Effector CD8-positive, alpha-beta T cell (primary cell): ENCODE results near the gene MRTFB.
"Not testable (repeated sequence)": the region's sequence is repeated elsewhere in the genome, so short reads cannot be mapped to it uniquely, and the experiment has no call there.

ENCODE experiments used
- DNase-seq: peaks from one replicate; lab custom pipeline; 2025; lab: John Stamatoyannopoulos, UW

The MRTFB gene

GRCh38 chr16:14183962-14184361 lies 112.8 kb downstream of the MRTFB start:
- not testable (repeated sequence) for DNase-seq

DNA sequence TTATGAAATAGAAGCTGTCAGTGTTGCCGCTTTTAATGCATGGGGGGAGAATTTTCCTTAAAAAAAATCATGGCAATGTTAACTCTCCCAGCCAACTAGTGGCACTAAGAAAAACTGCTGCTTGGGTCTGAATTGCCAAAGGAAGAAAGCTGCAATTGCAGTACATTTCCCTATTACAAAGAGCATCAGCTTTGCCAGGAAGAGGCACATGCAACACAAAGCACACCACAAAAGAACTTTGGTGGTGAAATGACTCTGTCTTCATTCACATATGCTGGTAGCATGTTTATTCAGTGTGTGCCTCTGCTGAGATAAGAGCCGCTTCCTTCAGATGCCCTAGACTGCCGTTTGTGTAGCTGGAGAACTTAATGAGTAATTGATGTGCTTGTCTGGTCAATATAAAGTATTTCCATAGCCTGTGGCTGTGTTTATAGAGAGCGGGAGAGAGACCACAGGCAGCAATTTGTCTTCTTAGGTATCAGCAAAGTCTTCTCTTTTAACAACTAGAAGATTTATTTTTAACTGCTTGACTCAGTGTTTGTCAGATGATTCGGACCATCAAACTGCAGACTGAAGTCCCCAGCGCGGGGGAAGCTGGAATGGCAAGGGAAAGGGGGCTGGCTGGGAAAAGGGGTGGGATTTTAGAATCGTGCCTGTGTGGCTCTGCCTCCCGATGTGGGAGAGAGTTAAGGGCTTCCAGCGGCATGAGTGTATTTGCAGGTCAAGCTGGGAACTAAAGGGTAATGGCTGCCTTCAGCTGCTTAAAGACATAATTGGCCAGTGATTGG lies 115.1 kb downstream of the MRTFB start:
- no peak for DNase-seq

DNA sequence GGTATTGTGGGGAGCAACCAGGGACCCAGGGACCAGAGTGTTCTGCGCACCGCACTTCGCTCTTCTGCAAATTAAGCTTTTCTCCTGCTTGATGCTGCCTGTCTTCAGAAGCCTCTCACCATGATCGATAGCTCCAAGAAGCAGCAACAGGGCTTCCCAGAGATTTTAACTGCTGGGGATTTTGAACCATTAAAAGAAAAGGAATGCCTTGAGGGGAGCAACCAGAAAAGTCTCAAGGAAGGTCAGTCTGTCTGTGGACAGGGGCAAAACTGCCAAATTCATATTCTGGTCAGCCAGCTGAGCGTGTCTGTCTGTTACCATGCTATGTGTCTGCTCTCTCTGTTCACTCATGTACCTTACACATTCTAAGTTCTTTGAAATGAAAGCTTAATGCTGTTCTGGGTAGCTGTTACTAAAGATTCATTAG lies 115.7 kb downstream of the MRTFB start:
- no peak for DNase-seq

- DNase-seq = no peak
Measured at GRCh38 chr16:14187517-14188338, 116.6 kb downstream of the MRTFB start.

DNA sequence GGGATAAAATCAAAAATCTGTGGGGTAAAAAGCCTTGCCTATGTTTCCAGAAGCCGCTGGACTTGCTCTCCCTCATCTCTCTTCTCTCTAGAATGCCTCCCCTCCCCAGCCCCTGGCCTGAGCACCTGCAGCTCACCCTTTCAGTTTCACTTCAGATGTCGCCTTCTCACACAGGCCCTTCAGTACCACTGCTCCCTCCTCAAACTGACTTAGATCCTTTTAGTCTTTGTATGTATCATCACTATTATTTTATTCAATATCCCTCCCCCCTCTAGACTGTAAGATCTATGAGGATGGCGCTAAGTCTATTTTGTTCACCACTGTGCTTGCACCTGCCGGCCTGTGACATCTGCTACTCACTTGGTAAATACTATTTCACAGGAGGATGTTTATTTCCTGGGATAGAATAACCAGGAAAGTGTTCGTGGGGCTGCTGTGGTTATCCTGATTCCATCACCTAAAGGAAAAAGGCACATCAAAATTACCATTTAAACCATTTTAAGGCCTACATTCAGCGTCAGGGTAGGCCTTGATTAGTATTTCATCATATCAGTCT lies 122.3 kb downstream of the MRTFB start:
- DNase-seq = no peak

- DNase-seq = no peak
Measured at GRCh38 chr16:14194721-14195120, 123.6 kb downstream of the MRTFB start.

GRCh38 chr16:14196011-14196410 lies 124.9 kb downstream of the MRTFB start:
- DNase-seq = no peak

- DNase-seq = no peak
Measured at GRCh38 chr16:14196539-14196938, 125.4 kb downstream of the MRTFB start.

GRCh38 chr16:14198012-14198411 lies 126.9 kb downstream of the MRTFB start:
- no peak for DNase-seq

DNA sequence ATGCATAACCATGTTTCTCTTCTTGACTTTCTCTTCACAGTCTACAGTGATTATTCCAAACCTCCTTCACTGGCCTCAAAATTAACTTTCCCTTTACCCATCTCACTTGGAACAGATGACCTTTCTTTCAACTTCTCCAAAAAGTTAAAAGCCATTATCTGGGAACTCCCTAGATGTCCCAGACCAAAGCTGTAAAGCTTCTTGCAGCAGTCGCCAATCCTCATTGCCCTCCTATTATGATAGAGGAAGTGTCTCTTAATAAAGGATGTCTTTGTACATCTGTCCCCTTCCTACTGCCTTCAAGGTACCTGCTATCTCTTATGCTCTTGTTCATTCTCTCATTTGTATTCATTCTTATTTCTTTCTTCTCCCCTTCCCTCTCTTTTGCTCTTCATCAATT lies 127.5 kb downstream of the MRTFB start:
- DNase-seq = no peak

DNA sequence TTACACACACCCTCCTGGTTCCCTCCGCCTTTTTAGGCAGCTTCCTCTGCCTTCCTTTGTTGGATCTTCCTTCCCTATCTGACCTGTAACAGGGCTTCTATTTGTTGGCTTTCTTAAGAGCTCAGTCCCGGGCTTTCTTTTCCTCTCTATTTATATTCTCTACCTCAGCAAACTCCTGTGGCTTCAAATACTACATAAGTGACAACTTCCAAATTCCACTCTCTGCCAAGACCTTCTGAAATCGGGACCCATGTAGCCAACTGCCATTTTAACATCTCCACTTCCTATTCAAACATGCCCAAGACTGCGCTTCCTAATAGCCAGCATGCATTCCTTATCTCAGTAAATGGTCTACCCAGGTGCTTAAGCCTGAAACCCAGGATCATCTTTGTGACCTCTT lies 128.1 kb downstream of the MRTFB start:
- DNase-seq = no peak

DNA sequence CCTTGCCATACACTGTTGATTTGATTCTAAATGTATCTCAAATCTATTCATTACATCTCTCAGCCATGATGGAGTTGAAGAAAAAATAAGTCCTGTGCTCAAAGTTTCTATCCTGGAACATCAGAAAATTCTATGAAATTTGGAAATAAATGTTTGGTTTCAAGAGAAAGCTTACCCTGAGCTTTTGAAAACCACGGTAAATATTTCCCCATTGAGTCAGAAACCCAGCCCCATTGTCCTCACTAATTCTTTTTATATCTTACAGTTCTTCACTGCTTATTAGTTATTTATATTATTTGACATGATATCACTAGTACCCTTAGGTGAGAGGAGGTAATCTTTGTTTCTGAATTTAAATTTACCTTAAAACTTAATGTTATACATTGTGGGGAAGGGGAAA lies 128.5 kb downstream of the MRTFB start:
- DNase-seq = no peak

DNA sequence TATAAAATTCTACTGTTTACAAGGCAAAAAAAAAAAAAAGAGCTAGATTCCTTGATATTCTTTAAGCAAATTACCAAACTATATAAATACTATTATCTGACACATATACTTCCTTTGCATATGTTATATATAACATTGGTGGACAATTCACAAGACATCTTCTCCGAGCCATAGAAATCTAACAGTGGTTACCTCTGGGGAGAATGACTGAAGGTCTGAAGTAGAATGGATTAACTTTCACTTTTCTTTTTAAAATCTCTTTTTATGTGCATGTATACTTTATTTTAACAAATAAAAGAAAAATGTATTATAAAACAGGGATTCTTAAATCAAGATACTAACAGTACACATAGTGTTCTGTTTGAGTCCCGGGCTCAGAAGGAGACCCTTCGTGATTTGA lies 131.0 kb downstream of the MRTFB start:
- DNase-seq = no peak

DNA sequence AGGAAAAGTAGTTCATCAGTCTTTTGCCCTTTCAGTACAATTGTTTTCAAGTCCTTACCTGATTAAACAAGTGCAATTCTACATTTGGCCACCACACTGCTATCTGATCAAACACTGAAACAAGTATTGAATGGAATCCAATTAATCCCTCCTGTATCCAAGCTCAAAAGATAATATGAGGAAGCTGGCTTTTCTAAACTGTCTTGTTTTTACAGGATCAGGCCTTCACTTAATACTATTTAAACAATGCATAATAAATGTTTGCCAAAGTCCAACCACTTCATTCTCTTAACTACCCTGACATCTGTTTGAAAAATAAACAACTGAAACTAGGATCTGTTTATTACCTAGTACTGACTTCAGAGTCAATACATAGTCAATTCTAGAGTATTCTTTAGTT lies 131.6 kb downstream of the MRTFB start:
- DNase-seq = no peak

DNA sequence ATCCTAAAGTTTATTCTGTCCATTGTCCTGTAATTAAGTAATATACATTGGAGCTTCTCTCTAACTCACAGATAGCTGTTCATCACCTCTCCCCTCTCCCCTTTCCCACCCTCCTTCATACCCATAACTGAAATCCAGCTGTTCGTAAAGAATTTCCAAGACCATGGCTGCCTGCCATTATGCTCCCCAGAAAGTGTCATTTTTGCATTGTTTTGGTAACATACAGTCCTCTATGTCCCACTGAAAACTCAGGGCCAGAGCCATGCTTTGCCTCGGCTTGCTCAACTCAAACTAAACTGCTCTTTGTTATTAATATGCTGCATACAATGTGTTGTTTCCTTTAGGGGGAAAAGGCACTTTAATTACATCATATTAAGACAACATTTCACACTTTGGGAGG lies 132.0 kb downstream of the MRTFB start:
- DNase-seq = no peak

GRCh38 chr16:14205666-14206065 lies 134.5 kb downstream of the MRTFB start:
- no peak for DNase-seq

- no peak for DNase-seq
Measured at GRCh38 chr16:14211856-14212543, 140.9 kb downstream of the MRTFB start.

DNA sequence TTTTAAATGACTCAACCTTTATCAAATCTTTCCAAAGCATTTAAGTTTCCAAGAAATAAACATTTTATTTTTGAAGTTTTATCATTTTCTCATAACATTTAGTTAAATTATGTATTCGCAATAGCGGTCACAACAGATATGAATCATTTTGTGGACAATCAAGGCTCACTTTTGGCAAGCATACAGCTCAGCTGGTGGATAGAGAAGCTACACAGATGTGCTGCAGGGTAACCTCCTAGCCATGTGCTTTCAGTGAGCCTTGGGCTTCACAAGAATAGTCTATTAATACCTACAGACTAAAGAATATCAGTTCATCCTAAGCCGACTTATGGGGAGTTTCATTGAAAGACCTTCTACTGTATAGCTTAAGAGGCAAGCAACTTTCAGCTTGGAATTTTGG lies 144.8 kb downstream of the MRTFB start:
- DNase-seq = no peak

GRCh38 chr16:14219983-14220382 lies 148.9 kb downstream of the MRTFB start:
- no peak for DNase-seq

DNA sequence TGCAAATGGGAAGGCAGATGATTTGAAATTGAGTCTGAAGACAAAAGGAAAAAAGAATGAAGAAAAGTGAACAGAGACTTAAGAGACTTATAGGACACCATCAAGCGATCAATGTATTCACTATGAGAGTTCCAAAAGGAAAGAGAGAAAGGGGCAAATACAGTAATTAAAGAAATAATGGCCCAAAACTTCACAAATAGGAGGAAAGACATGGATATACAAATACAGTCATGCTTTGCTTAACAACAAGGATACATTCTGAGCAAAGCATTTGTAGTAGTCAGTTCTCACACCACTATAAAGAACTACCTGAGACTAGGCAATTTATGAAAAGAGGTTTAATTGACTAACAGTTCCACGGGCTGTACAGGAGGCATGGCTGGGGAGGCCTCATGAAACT lies 152.5 kb downstream of the MRTFB start:
- DNase-seq = no peak

DNA sequence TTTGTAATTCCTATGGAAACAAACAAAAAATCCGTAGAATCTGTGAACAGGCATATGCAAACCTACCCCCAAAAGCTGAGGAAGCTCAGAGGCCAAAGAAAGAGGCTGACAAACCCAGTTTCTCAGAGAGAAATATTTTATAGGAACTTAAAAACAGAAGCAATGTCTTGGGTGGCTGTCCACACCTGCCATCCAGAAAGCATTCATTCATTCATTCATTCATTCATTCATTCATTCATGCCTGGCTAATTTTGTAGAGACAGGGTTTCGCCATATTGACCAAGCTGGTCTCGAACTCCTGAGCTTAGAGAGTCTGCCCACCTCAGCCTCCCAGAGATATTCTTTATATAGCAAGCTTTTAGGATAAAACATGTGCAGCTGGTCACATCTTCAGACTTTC lies 154.3 kb downstream of the MRTFB start:
- DNase-seq = no peak

GRCh38 chr16:14232106-14232864 lies 161.2 kb downstream of the MRTFB start:
- no peak for DNase-seq
